Trophoblast cell (in vitro differentiated cells and primary cell): Measurements from ENCODE around the gene PCSK4.

ENCODE experiments used
- DNase-seq, 2 donors: peaks; one replicate each; pipeline ENCODE4 v3.0.0-alpha.2; 2016
- H2AFZ ChIP-seq: 2 replicates; pipeline ENCODE4 v1.6.1; 2013; ENCODE audit warnings: low read length, moderate library complexity, mild to moderate bottlenecking; ENCODE audit not compliant: insufficient read depth, poor library complexity
- H2AK5ac ChIP-seq: 2 replicates; pipeline ENCODE4 v1.6.1; 2013; ENCODE audit warnings: mild to moderate bottlenecking, low read length
- H2BK120ac ChIP-seq: 2 replicates; pipeline ENCODE4 v1.6.1; 2013; ENCODE audit warnings: low read length, mild to moderate bottlenecking, moderate library complexity; ENCODE audit not compliant: insufficient read depth, poor library complexity
- H2BK12ac ChIP-seq: 2 replicates; pipeline ENCODE4 v1.6.1; 2013; ENCODE audit warnings: mild to moderate bottlenecking, low read length, moderate library complexity
- H2BK5ac ChIP-seq: 2 replicates; pipeline ENCODE4 v1.6.1; 2013; ENCODE audit warnings: low read length, low read depth, moderate library complexity, mild to moderate bottlenecking; ENCODE audit not compliant: poor library complexity
- H3K14ac ChIP-seq: 2 replicates; pipeline ENCODE4 v1.6.1; 2013; ENCODE audit warnings: mild to moderate bottlenecking, low read length
- H3K18ac ChIP-seq: 2 replicates; pipeline ENCODE4 v1.6.1; 2013; ENCODE audit warnings: mild to moderate bottlenecking, low read length
- H3K23ac ChIP-seq: 2 replicates; pipeline ENCODE4 v1.6.1; 2013; ENCODE audit warnings: low read length
- H3K27ac ChIP-seq: 2 replicates; pipeline ENCODE4 v1.5.1; 2013; ENCODE audit warnings: low read depth, mild to moderate bottlenecking, inconsistent platforms, low read length, moderate library complexity
- H3K27me3 ChIP-seq: 2 replicates; pipeline ENCODE4 v1.6.1; 2013; ENCODE audit warnings: inconsistent platforms, mild to moderate bottlenecking, low read length, moderate library complexity; ENCODE audit not compliant: insufficient read depth
- H3K36me3 ChIP-seq, 2 experiments: 1 replicate in 1 of 2; 2 replicates in 1 of 2; pipeline ENCODE4 v1.6.1; 2013; ENCODE audit warnings: low read length in 2 of 2, mild to moderate bottlenecking in 2 of 2, moderate library complexity in 1 of 2; ENCODE audit not compliant: insufficient read depth in 2 of 2, control insufficient read depth in 1 of 2
- H3K4ac ChIP-seq: 2 replicates; pipeline ENCODE4 v1.6.1; 2013; ENCODE audit warnings: low read depth, mild to moderate bottlenecking, low read length, moderate library complexity
- H3K4me1 ChIP-seq, 2 experiments: 1 replicate in 1 of 2; 2 replicates in 1 of 2; pipeline ENCODE4 v1.6.1; 2013; ENCODE audit warnings: low read length in 2 of 2, mild to moderate bottlenecking in 2 of 2, moderate library complexity in 1 of 2; ENCODE audit not compliant: insufficient read depth in 2 of 2, control insufficient read depth in 1 of 2
- H3K4me2 ChIP-seq: 2 replicates; pipeline ENCODE4 v1.6.1; 2013; ENCODE audit warnings: inconsistent platforms, mild to moderate bottlenecking, low read length, moderate library complexity
- H3K4me3 ChIP-seq: 2 replicates; pipeline ENCODE4 v1.5.1; 2013; ENCODE audit warnings: mild to moderate bottlenecking, low read depth, low read length, inconsistent platforms
- H3K79me1 ChIP-seq: one replicate; pipeline ENCODE4 v1.6.1; 2013; ENCODE audit warnings: low read length
- H3K79me2 ChIP-seq: 2 replicates; pipeline ENCODE4 v1.6.1; 2013; ENCODE audit warnings: low read length, mild to moderate bottlenecking; ENCODE audit not compliant: control insufficient read depth, insufficient read depth, poor library complexity
- H3K9ac ChIP-seq: 2 replicates; pipeline ENCODE4 v1.6.1; 2013; ENCODE audit warnings: mild to moderate bottlenecking, low read length
- H3K9me3 ChIP-seq: 2 replicates; pipeline ENCODE4 v1.6.1; 2013; ENCODE audit warnings: low read depth, mild to moderate bottlenecking, control low read depth, inconsistent platforms, low read length; ENCODE audit not compliant: insufficient read depth
- H4K12ac ChIP-seq: 2 replicates; pipeline ENCODE4 v1.6.1; 2013; ENCODE audit warnings: low read depth, mild to moderate bottlenecking, low read length, moderate library complexity
- H4K8ac ChIP-seq: 2 replicates; pipeline ENCODE4 v1.6.1; 2013; ENCODE audit warnings: low read depth, mild to moderate bottlenecking, low read length, moderate library complexity
- H4K91ac ChIP-seq: one replicate; pipeline ENCODE4 v1.6.1; 2013; ENCODE audit warnings: low read depth, mild to moderate bottlenecking, low read length, moderate library complexity
- WGBS: extraction: QIAGEN DNeasy Blood & Tissue Kit; methylation state at CpG from one replicate; pipeline ENCODE4 v1.1.7; 2013; ENCODE audit warnings: missing lambda C conversion rate; ENCODE audit not compliant: insufficient read length, insufficient coverage; ENCODE audit errors: extremely low coverage; 5-methylcytosine and 5-hydroxymethylcytosine counted together

The PCSK4 gene

GRCh38 chr19:1524287-1524971, 34.3 kb upstream of the PCSK4 start:
- Histone ChIP-seq H3K27me3 (peaks cover 20% of the 10 kb centered on the region), H3K9ac (no peak overlapping the region), H3K4me3 (peak overlapping the region; percentile 49), H3K4ac (no peak overlapping the region), H3K23ac (no peak overlapping the region), H4K8ac (no peak overlapping the region), H3K4me1 (no peaks in the 10 kb centered on the region), H3K9me3 (peaks cover 19% of the 10 kb centered on the region), H3K27ac (no peak overlapping the region), H3K36me3 (no peaks in the 10 kb centered on the region), H3K14ac (no peak overlapping the region), H3K4me2 (peak overlapping the region; percentile 51), H3K18ac (no peak overlapping the region), H3K79me1 (no peaks in the 10 kb centered on the region), H2BK12ac (no peak overlapping the region), H3K79me2 (no peaks in the 10 kb centered on the region), H4K12ac (no peak overlapping the region), H2AK5ac (no peak overlapping the region), H2BK5ac (no peak overlapping the region), H4K91ac (no peak overlapping the region), H2AFZ (no peak overlapping the region), H2BK120ac (no peak overlapping the region)
- WGBS = no CpG with 5 or more reads among the region's 49 CpGs
- DNase-seq = no peak

GRCh38 chr19:1523412-1524286, 33.5 kb upstream of the PCSK4 start, which contains the start of gene PLK5:
Gene PLK5 (plus strand): TSS chr19:1524077. CDS start chr19:1526997, 2,920 bp downstream.
- no peak within 1 kb of the TSS for H3K18ac ChIP-seq
- H3K79me1 ChIP-seq = no peaks in the 10 kb centered on the region
- no peak within 1 kb of the TSS for H2AFZ ChIP-seq
- no peak within 1 kb of the TSS for H2BK12ac ChIP-seq
- H4K91ac ChIP-seq = no peak within 1 kb of the TSS
- H3K9ac ChIP-seq = no peak within 1 kb of the TSS
- H3K14ac ChIP-seq = no peak within 1 kb of the TSS
- no peaks in the 10 kb centered on the region for H3K79me2 ChIP-seq
- H3K4me3 ChIP-seq = peak within 1 kb of the TSS; percentile 49
- H3K23ac ChIP-seq = no peak within 1 kb of the TSS
- H3K4me2 ChIP-seq = peak within 1 kb of the TSS; percentile 51
- no peak within 1 kb of the TSS for H2AK5ac ChIP-seq
- no peak within 1 kb of the TSS for H2BK5ac ChIP-seq
- no peaks in the 10 kb centered on the region for H3K4me1 ChIP-seq
- H3K4ac ChIP-seq = no peak within 1 kb of the TSS
- peaks cover 19% of the 10 kb centered on the region for H3K9me3 ChIP-seq
- no peak within 1 kb of the TSS for H2BK120ac ChIP-seq
- no peak within 1 kb of the TSS for H4K8ac ChIP-seq
- no peak for DNase-seq
- H3K36me3 ChIP-seq = no peaks in the 10 kb centered on the region
- peaks cover 20% of the 10 kb centered on the region for H3K27me3 ChIP-seq
- H3K27ac ChIP-seq = no peak within 1 kb of the TSS
- WGBS = no CpG with 5 or more reads among the region's 92 CpGs
- H4K12ac ChIP-seq = no peak within 1 kb of the TSS

GRCh38 chr19:1522838-1523237, 32.7 kb upstream of the PCSK4 start:
- Histone ChIP-seq H3K79me2 (no peaks in the 10 kb centered on the region), H4K8ac (no peak overlapping the region), H3K9ac (no peak overlapping the region), H4K91ac (no peak overlapping the region), H3K36me3 (no peaks in the 10 kb centered on the region), H2BK120ac (no peak overlapping the region), H2AFZ (no peak overlapping the region), H3K79me1 (no peaks in the 10 kb centered on the region), H2BK12ac (no peak overlapping the region), H2AK5ac (no peak overlapping the region), H3K18ac (no peak overlapping the region), H3K4me3 (no peak overlapping the region), H3K4me1 (no peaks in the 10 kb centered on the region), H2BK5ac (no peak overlapping the region), H3K4ac (no peak overlapping the region), H3K27me3 (peaks cover 20% of the 10 kb centered on the region), H3K23ac (no peak overlapping the region), H3K14ac (no peak overlapping the region), H3K9me3 (peaks cover 20% of the 10 kb centered on the region), H3K4me2 (no peak overlapping the region), H4K12ac (no peak overlapping the region), H3K27ac (no peak overlapping the region)
- no CpG with 5 or more reads among the region's 18 CpGs for WGBS
- peak in 1 of 2 donors; percentile 44 for DNase-seq

GRCh38 chr19:1522061-1522460, 31.9 kb upstream of the PCSK4 start:
- Histone ChIP-seq H3K18ac (no peak overlapping the region), H4K91ac (no peak overlapping the region), H3K4ac (no peak overlapping the region), H4K8ac (no peak overlapping the region), H3K79me1 (no peaks in the 10 kb centered on the region), H3K4me1 (no peaks in the 10 kb centered on the region), H2AFZ (no peak overlapping the region), H2AK5ac (no peak overlapping the region), H3K4me2 (no peak overlapping the region), H3K14ac (no peak overlapping the region), H2BK12ac (no peak overlapping the region), H3K4me3 (no peak overlapping the region), H3K9me3 (peaks cover 20% of the 10 kb centered on the region), H2BK120ac (no peak overlapping the region), H3K23ac (no peak overlapping the region), H3K27ac (no peak overlapping the region), H2BK5ac (no peak overlapping the region), H4K12ac (no peak overlapping the region), H3K36me3 (no peaks in the 10 kb centered on the region), H3K9ac (no peak overlapping the region), H3K27me3 (peaks cover 20% of the 10 kb centered on the region), H3K79me2 (no peaks in the 10 kb centered on the region)
- WGBS = no CpG with 5 or more reads among the region's 10 CpGs
- DNase-seq = no peak
